Left renal cortex interstitium (tissue), 4 donors: ENCODE measurements around the gene KCNK18. TPM values are rescaled to one million over a fixed set of nuclear protein-coding genes. Genes with fewer than 3 reads are reported as not detected.
"Not testable (repeated sequence)": the region's sequence is repeated elsewhere in the genome, so short reads cannot be mapped to it uniquely, and the experiment has no call there.

ENCODE experiments used
- DNase-seq, 4 donors: peaks; one replicate each; pipeline ENCODE4 v3.0.0-alpha.2; 2013; ENCODE audit warnings: low read depth in 4 of 4, low spot score in 2 of 4, missing footprints in 1 of 4
- polyA plus RNA-seq, 4 donors: library from polyadenylated mRNA; unstranded; fragments of 120-200 nt; gene quantifications; one replicate each; pipeline ENCODE4 v1.2.1, GENCODE V29; 2013; ENCODE audit not compliant: insufficient read length in 4 of 4

Gene KCNK18
- polyA plus RNA-seq, 4 donors = not detected

- no peak for DNase-seq
Observed at GRCh38 chr10:117169480-117169879, 27.8 kb upstream of the KCNK18 start.

- DNase-seq = no peak
Observed at GRCh38 chr10:117170244-117170643, 27.0 kb upstream of the KCNK18 start.

GRCh38 chr10:117174439-117175214, 22.7 kb upstream of the KCNK18 start:
- DNase-seq = peak in 2 of 4 donors; percentile 70 to 85

- DNase-seq = no peak
Observed at GRCh38 chr10:117175215-117175900, 21.9 kb upstream of the KCNK18 start.

GRCh38 chr10:117175901-117176534, 21.3 kb upstream of the KCNK18 start:
- peak in 1 of 4 donors; percentile 73 for DNase-seq

GRCh38 chr10:117178190-117178589, 19.1 kb upstream of the KCNK18 start:
- no peak for DNase-seq

- no peak for DNase-seq
Observed at GRCh38 chr10:117184296-117184695, 13.0 kb upstream of the KCNK18 start.

- no peak for DNase-seq
Observed at GRCh38 chr10:117184821-117185220, 12.5 kb upstream of the KCNK18 start.

- DNase-seq = not testable (repeated sequence)
Observed at GRCh38 chr10:117185817-117186216, 11.5 kb upstream of the KCNK18 start.

GRCh38 chr10:117186832-117187615, 10.3 kb upstream of the KCNK18 start:
- no peak for DNase-seq

GRCh38 chr10:117188371-117188770, 8.9 kb upstream of the KCNK18 start:
- DNase-seq = no peak

GRCh38 chr10:117189557-117189956, 7.7 kb upstream of the KCNK18 start:
- DNase-seq = no peak

- no peak for DNase-seq
Observed at GRCh38 chr10:117198088-117198487, 799 bp downstream of the KCNK18 start.

- no peak for DNase-seq
Observed at GRCh38 chr10:117201826-117202225, 4.5 kb downstream of the KCNK18 start.

- DNase-seq = no peak
Observed at GRCh38 chr10:117204316-117204715, 7.0 kb downstream of the KCNK18 start.

- DNase-seq = no peak
Observed at GRCh38 chr10:117212176-117212575, 14.9 kb downstream of the KCNK18 start.

GRCh38 chr10:117214401-117214800, 17.1 kb downstream of the KCNK18 start:
- no peak for DNase-seq

- no peak for DNase-seq
Observed at GRCh38 chr10:117215079-117215478, 17.8 kb downstream of the KCNK18 start.

- no peak for DNase-seq
Observed at GRCh38 chr10:117216028-117216427, 18.7 kb downstream of the KCNK18 start.

GRCh38 chr10:117216611-117217195, 19.4 kb downstream of the KCNK18 start:
- peak; percentile 31 to 67 (median 58) for DNase-seq
